Spleen (tissue), 11 donors: ENCODE measurements around the gene CCDC197. TPM values are rescaled to one million over a fixed set of nuclear protein-coding genes. Genes with fewer than 3 reads are reported as not detected.

Experiments used
- DNase-seq: peaks from one replicate; pipeline ENCODE4 v3.0.0-alpha.2; 2020
- H3K27ac ChIP-seq, 8 donors: fragments of 200-600 bp; sonication (generic) in 7 of 8; 1 replicate in 4 of 8; 2 replicates in 4 of 8; pipeline versions ENCODE4 v1.5.0 to v1.8.0; 2016 to 2021; ENCODE audit warnings: inconsistent platforms in 4 of 8, mild to moderate bottlenecking in 4 of 8, moderate library complexity in 1 of 8
- H3K27me3 ChIP-seq, 7 donors: fragments of 200-600 bp; sonication (generic) in 6 of 7; replicated peaks in 1 of 7; 1 replicate in 4 of 7; 2 replicates in 3 of 7; pipeline versions ENCODE4 v1.5.0 to v1.8.0; 2016 to 2021; ENCODE audit warnings: inconsistent platforms in 3 of 7, mild to moderate bottlenecking in 1 of 7
- H3K36me3 ChIP-seq, 6 donors: fragments of 200-600 bp; sonication (generic) in 5 of 6; 1 replicate in 4 of 6; 2 replicates in 2 of 6; pipeline versions ENCODE4 v1.5.0 to v1.8.0; 2016 to 2021; ENCODE audit warnings: inconsistent platforms in 2 of 6
- H3K4me1 ChIP-seq, 6 donors: fragments of 200-600 bp; sonication (generic) in 5 of 6; 1 replicate in 3 of 6; 2 replicates in 3 of 6; pipeline versions ENCODE4 v1.5.0 to v1.8.0; 2016 to 2021; ENCODE audit warnings: inconsistent platforms in 3 of 6
- H3K4me3 ChIP-seq, 8 donors: fragments of 200-600 bp; sonication (generic) in 7 of 8; 1 replicate in 4 of 8; 2 replicates in 4 of 8; pipeline versions ENCODE4 v1.5.0 to v1.8.0; 2016 to 2021; ENCODE audit warnings: inconsistent platforms in 4 of 8, mild to moderate bottlenecking in 4 of 8, moderate library complexity in 2 of 8
- H3K9me3 ChIP-seq, 8 donors: fragments of 200-600 bp; sonication (generic) in 7 of 8; 1 replicate in 4 of 8; 2 replicates in 4 of 8; pipeline versions ENCODE4 v1.5.0 to v1.8.0; 2016 to 2021; ENCODE audit warnings: inconsistent platforms in 4 of 8
- POLR2A ChIP-seq, 3 donors: fragments of 450-650 bp; IDR thresholded peaks; one replicate each; pipeline ENCODE4 v1.5.1; 2017; ENCODE audit warnings: antibody characterized with exemption in 3 of 3, mild to moderate bottlenecking in 1 of 3
- POLR2AphosphoS5 ChIP-seq, 3 donors: sonication (generic); formaldehyde crosslinking; IDR thresholded peaks; one replicate each; pipeline ENCODE4 v1.5.1; 2017; ENCODE audit warnings: antibody characterized with exemption in 3 of 3
- WGBS, 5 donors: extraction: QIAGEN DNeasy Blood & Tissue Kit in 3 of 5; methylation state at CpG; one replicate each; pipeline versions ENCODE4 v1.1.5 to v1.1.7; 2013 to 2018; 5-methylcytosine and 5-hydroxymethylcytosine counted together
- intact Hi-C: fragments of 100-400 bp; cut with DNase I; formaldehyde crosslinking; loops from one replicate; pipeline ENCODE4 v1.15.0; 2023; ENCODE audit warnings: low total_unique reads
- polyA plus RNA-seq, 3 donors: library from polyadenylated mRNA; stranded (reverse); fragments of 200-250 nt; gene quantifications; one replicate each; pipeline ENCODE4 v1.2.1, GENCODE V29; 2013
- total RNA-seq, 7 donors: library from RNA; depleted of rRNA in 3 of 7; stranded (reverse); fragments of >200 nt in 3 of 7; fragmentation: NEBNext Ultra II Directional in 4 of 7; extraction: Animal tissue kit (Norgen Biotek cat#: 25700) in 4 of 7; gene quantifications; one replicate each; pipeline versions ENCODE4 v1.1.0 to v1.2.1, GENCODE V29; 2016 to 2021
- TF ChIP-seq, protein P1 (sequence below), 11 experiments: fragments of 200-600 bp in 7 of 11; fragments of 450-650 bp in 4 of 11; sonication (generic) in 4 of 11; IDR thresholded peaks in 8 of 11; conservative IDR thresholded peaks in 3 of 11; 1 replicate in 7 of 11; 2 replicates in 4 of 11; pipeline versions ENCODE4 v1.4.0 to v1.8.0; 2016 to 2021; ENCODE audit warnings: antibody characterized with exemption in 11 of 11, inconsistent platforms in 4 of 11, mild to moderate bottlenecking in 1 of 11
- donor health status: healthy with polysubstance abuse.
- donor health status: DM: no; HTN: no; CAD: no; lungs with moderate emphysema.
- donor health status: DM: no; HTN: no; CAD: no.
- donor health status: Bipolar disorder and iron deficiency.
- donor health status: healthy.
- donor health status: DM: no; HTN: no; CAD: no.
- donor health status: DM: yes; HTN: yes; CAD: no.

Gene CCDC197
- total and polyA plus RNA-seq, 10 donors: not detected

DNA sequence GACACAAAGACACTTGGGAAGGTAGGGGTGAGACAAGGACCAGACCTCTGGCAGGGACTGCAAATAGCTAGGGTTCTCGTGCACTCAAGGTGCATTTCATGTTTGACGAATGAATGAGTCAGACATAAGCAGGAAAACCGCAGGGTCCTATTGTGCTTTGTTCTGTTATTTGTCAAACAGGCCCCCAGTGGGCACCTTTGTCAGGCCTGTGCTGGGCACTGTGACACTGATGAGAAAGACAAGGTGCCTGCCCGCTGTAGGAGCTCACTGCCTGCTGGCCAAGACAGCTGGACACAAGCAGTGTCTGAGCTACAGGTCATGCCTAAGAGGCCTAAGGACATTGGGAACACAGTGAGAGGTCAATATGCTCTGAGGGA is 31.3 kb downstream of the CCDC197 start:
- 60 to 78% (median 68%) methylated on average over 4 of the region's 4 CpGs for WGBS, 5 donors
- no peak for DNase-seq
- TF ChIP-seq, protein P1, sequence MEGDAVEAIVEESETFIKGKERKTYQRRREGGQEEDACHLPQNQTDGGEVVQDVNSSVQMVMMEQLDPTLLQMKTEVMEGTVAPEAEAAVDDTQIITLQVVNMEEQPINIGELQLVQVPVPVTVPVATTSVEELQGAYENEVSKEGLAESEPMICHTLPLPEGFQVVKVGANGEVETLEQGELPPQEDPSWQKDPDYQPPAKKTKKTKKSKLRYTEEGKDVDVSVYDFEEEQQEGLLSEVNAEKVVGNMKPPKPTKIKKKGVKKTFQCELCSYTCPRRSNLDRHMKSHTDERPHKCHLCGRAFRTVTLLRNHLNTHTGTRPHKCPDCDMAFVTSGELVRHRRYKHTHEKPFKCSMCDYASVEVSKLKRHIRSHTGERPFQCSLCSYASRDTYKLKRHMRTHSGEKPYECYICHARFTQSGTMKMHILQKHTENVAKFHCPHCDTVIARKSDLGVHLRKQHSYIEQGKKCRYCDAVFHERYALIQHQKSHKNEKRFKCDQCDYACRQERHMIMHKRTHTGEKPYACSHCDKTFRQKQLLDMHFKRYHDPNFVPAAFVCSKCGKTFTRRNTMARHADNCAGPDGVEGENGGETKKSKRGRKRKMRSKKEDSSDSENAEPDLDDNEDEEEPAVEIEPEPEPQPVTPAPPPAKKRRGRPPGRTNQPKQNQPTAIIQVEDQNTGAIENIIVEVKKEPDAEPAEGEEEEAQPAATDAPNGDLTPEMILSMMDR (IDR thresholded peaks at IDR 0.05 in 8 of 11, conservative IDR thresholded peaks at IDR 0.05 in 3 of 11): no peak
- no peak for TF ChIP-seq POLR2AphosphoS5 (IDR thresholded peaks at IDR 0.05)
- intact Hi-C loops: no loop called here
- H3K27me3 ChIP-seq: peaks cover 0 to 5% (median 0%) of the 10 kb centered on the region in 7 donors
- H3K4me3 ChIP-seq: no peak overlapping the region
- no peaks in the 10 kb centered on the region for H3K9me3 ChIP-seq
- H3K27ac ChIP-seq: no peak overlapping the region
- H3K36me3 ChIP-seq: no peaks in the 10 kb centered on the region
- H3K4me1 ChIP-seq: peaks cover 0 to 38% (median 18%) of the 10 kb centered on the region in 6 donors

DNA sequence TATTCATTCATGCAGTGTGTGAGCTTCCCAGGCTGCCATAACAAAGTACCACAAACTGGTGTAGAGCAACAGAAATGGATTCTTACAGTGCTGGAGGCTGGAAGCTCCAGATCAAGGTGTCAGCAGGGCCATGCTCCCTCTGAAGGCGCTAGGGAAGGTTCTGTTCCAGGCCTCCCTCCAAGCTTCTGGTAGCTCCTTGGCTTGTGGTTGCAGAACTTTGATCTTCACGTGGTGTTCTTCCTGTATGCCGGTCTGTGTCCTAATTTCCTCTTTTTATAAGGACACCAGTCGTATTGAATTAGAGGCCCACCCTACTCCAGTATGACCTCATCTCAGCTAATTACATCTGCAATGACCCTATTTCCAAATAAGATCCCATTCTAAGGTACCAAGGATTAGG is 32.2 kb downstream of the CCDC197 start:
- TF ChIP-seq, protein P1 (IDR thresholded peaks at IDR 0.05 in 8 of 11, conservative IDR thresholded peaks at IDR 0.05 in 3 of 11): no peak
- TF ChIP-seq POLR2AphosphoS5 (IDR thresholded peaks at IDR 0.05) (no peak), POLR2A (IDR thresholded peaks at IDR 0.05) (no peak)
- H3K4me3 ChIP-seq: no peak overlapping the region
- peaks cover 0 to 5% (median 0%) of the 10 kb centered on the region in 7 donors for H3K27me3 ChIP-seq
- no peaks in the 10 kb centered on the region for H3K9me3 ChIP-seq
- H3K36me3 ChIP-seq: no peaks in the 10 kb centered on the region
- no peak overlapping the region for H3K27ac ChIP-seq
- 24 to 42% (median 34%) methylated on average over 4 of the region's 4 CpGs for WGBS, 5 donors
- peaks cover 0 to 38% (median 18%) of the 10 kb centered on the region in 6 donors for H3K4me1 ChIP-seq
- DNase-seq: no peak
- intact Hi-C loops: no loop called here

DNA sequence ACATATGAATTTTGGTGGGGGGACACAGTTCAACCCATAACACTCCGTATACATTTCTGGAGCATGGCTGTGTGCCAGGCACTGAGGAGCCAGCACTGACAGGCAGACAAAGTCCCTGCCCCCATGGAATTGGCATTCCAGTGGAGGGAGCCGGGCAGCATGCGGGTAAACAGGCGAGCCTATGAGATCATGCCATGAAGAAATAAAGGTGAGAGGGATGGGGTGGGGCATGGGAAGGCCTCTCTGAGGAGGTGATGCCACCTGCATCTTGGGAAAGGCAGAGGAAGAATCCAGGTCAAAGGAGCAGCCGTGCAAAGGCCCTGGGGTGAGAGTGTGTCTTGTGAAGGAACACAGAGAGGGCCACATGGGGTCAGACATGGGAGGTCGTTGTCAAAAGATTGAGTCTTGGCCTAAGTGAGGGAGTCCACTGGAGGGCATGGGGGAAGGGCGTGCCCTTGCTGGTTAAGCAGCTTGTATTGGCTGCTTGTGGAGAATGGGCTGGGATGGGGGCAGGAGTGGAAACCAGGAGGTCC is 32.6 kb downstream of the CCDC197 start:
- WGBS, 5 donors: 88 to 93% (median 91%) methylated on average over 7 of the region's 7 CpGs
- Histone ChIP-seq H3K27me3 (peaks cover 0 to 5% (median 0%) of the 10 kb centered on the region in 7 donors), H3K27ac (no peak overlapping the region), H3K4me1 (peaks cover 0 to 38% (median 18%) of the 10 kb centered on the region in 6 donors), H3K9me3 (no peaks in the 10 kb centered on the region), H3K36me3 (no peaks in the 10 kb centered on the region), H3K4me3 (no peak overlapping the region)
- intact Hi-C loops: no loop called here
- no peak for DNase-seq
- no peak for TF ChIP-seq POLR2A (IDR thresholded peaks at IDR 0.05)

DNA sequence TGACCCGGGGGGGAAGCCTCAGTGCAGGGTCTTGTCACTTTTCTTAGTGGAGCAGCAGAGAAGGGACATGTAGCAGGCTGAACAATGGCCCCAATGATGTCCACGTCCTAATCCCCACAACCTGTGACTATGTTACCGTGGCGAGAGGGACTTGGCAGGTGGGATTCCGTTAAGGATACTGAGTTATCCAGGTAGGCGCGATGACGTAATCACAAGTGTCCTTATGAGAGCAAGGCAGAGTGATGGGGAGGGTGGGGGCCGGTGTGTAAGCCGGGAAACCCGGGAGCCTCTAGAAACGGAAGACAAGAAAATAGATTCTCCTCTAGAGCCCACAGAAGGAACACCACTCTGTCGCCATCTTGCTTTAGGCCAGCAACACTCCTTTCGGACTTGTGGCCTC is 33.5 kb downstream of the CCDC197 start:
- H3K4me1 ChIP-seq: peaks cover 0 to 37% (median 18%) of the 10 kb centered on the region in 6 donors
- no peaks in the 10 kb centered on the region for H3K36me3 ChIP-seq
- H3K27ac ChIP-seq: no peak overlapping the region
- TF ChIP-seq POLR2A (IDR thresholded peaks at IDR 0.05): no peak
- TF ChIP-seq, protein P1 (IDR thresholded peaks at IDR 0.05 in 8 of 11, conservative IDR thresholded peaks at IDR 0.05 in 3 of 11): no peak
- no peaks in the 10 kb centered on the region for H3K9me3 ChIP-seq
- no peak overlapping the region for H3K4me3 ChIP-seq
- peaks cover 0 to 5% (median 0%) of the 10 kb centered on the region in 7 donors for H3K27me3 ChIP-seq
- no peak for DNase-seq
- WGBS, 5 donors: 85 to 95% (median 90%) methylated on average over 14 of the region's 14 CpGs
- intact Hi-C loops: no loop called here
